H1 (cell line): ENCODE data around the gene CRY1. TPM values are rescaled to one million over a fixed set of nuclear protein-coding genes. Genes with fewer than 3 reads are reported as not detected.

Source experiments
- BCL11A ChIP-seq, 2 experiments: IDR thresholded peaks; one replicate each; pipeline ENCODE4 v1.6.1; 2011; ENCODE audit warnings: low read depth in 2 of 2, low read length in 2 of 2, mild to moderate bottlenecking in 2 of 2
- BRCA1 ChIP-seq: IDR thresholded peaks from 2 replicates; pipeline ENCODE4 v1.6.1; 2012; ENCODE audit warnings: low read depth, low read length, improper control_type of control experiment
- CBX5 ChIP-seq: fragments of 300-800, 300-1000 bp; sonication (generic); IDR thresholded peaks from 2 replicates; pipeline ENCODE4 v1.7.1; 2016; ENCODE audit warnings: antibody characterized with exemption, low read length, low read depth
- CHD1 ChIP-seq: IDR thresholded peaks from 2 replicates; pipeline ENCODE4 v1.6.1; 2012; ENCODE audit warnings: low read depth, low read length, improper control_type of control experiment
- CTBP2 ChIP-seq: IDR thresholded peaks from 2 replicates; pipeline ENCODE4 v1.7.0; 2011; ENCODE audit warnings: borderline replicate concordance, mild to moderate bottlenecking, moderate library complexity, mixed read lengths, low read length; ENCODE audit not compliant: insufficient read depth, insufficient read length
- POLR2AphosphoS5 ChIP-seq: IDR thresholded peaks from 2 replicates; pipeline ENCODE4 v1.6.1; 2011; ENCODE audit warnings: low read depth, low read length
- TAF7 ChIP-seq: optimal IDR thresholded peaks from 2 replicates; pipeline ENCODE3; 2011; ENCODE audit warnings: low read depth, mild to moderate bottlenecking, inconsistent platforms, low read length, moderate library complexity, borderline replicate concordance
- TCF12 ChIP-seq: IDR thresholded peaks from 2 replicates; pipeline ENCODE4 v1.6.1; 2011; ENCODE audit warnings: low read depth, mild to moderate bottlenecking, low read length
- YY1 ChIP-seq: IDR thresholded peaks from 2 replicates; pipeline ENCODE4 v1.6.1; 2011; ENCODE audit warnings: low read depth, mild to moderate bottlenecking, low read length
- polyA plus RNA-seq, 7 experiments: library from polyadenylated mRNA; depleted of rRNA in 3 of 7; stranded (reverse) in 5 of 7; unstranded in 2 of 7; fragments of >200 nt in 5 of 7; fragments of 200-250 nt in 2 of 7; gene quantifications; 1 replicate in 5 of 7; 2 replicates in 1 of 7; 4 replicates in 1 of 7; pipeline versions ENCODE4 v1.2.1 to v1.2.3, GENCODE V29; 2011 to 2013; ENCODE audit warnings: missing spikeins in 2 of 7, mixed read lengths in 2 of 7
- total RNA-seq: library from RNA; stranded (reverse); fragmentation: NEBNext Ultra II Directional; extraction: Animal tissue kit (Norgen Biotek cat#: 25700); gene quantifications from 2 replicates; pipeline ENCODE4 v1.2.1, GENCODE V29; 2021
- TF ChIP-seq, protein P1 (sequence below): IDR thresholded peaks from 2 replicates; pipeline ENCODE4 v1.6.1; 2012; ENCODE audit warnings: inconsistent platforms
- TF ChIP-seq, protein P2 (sequence below): fragments of 300-600 bp; sonication (generic); IDR thresholded peaks from 2 replicates; pipeline ENCODE4 v1.7.1; 2012; ENCODE audit warnings: low read length, moderate library complexity, mild to moderate bottlenecking, inconsistent platforms; ENCODE audit not compliant: insufficient replicate concordance

The CRY1 gene
- total and polyA plus RNA-seq, 2 of the 8 experiments (the other 6 are each of a cell fraction or from before 2014, with no cell fraction given) = 13.6 to 25.1 TPM

DNA sequence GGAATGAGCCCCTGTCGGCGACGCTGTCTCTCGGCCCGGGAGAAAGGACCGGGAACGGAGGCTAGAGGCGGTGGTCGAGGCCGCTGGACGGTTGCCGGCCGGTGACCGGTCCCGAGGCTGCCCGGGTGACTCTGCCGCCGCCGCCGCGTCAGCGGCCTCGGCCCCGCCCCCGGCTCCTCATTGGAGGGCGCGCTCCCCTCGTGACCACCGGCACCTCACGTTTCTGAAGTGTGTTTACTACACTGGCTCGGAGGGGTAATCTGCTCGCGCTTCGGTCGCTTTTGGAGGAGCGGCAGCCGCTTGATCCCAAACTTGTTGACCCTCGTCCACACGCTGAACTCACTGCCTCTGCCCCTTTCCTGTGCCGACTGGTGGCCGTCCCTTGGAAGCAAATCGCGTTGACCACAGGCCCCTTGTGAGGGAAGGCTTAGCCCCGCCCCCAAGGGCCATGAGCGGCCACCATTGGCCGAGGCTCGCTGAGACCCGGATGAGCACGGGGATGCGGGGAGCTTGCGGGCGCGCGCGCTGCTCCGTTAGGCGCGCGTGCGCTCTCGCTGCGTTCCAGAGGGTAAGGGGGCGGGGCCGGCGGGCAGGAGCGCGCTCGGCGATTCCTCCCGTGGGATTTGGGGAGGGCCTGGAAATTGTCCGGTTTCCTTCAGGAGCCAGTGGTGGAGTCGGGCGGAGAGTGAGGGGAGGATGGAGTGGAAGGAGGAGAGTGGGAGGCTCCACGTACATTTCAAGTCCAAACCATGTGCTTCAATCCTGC lies at the start of gene CRY1 (continued):
- TF ChIP-seq CBX5 (no peak), CHD1 (no peak), BRCA1 (no peak), TCF12 (no peak), BCL11A (IDR thresholded peaks at IDR 0.05; ENCODE audit: low read depth in 2 of 2, low read length in 2 of 2) (no peak), POLR2AphosphoS5 (peak; percentile 84), TAF7 (no peak), CTBP2 (no peak), YY1 (no peak)
- TF ChIP-seq, protein P1, sequence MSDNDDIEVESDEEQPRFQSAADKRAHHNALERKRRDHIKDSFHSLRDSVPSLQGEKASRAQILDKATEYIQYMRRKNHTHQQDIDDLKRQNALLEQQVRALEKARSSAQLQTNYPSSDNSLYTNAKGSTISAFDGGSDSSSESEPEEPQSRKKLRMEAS = peak; percentile 87
- TF ChIP-seq, protein P2, sequence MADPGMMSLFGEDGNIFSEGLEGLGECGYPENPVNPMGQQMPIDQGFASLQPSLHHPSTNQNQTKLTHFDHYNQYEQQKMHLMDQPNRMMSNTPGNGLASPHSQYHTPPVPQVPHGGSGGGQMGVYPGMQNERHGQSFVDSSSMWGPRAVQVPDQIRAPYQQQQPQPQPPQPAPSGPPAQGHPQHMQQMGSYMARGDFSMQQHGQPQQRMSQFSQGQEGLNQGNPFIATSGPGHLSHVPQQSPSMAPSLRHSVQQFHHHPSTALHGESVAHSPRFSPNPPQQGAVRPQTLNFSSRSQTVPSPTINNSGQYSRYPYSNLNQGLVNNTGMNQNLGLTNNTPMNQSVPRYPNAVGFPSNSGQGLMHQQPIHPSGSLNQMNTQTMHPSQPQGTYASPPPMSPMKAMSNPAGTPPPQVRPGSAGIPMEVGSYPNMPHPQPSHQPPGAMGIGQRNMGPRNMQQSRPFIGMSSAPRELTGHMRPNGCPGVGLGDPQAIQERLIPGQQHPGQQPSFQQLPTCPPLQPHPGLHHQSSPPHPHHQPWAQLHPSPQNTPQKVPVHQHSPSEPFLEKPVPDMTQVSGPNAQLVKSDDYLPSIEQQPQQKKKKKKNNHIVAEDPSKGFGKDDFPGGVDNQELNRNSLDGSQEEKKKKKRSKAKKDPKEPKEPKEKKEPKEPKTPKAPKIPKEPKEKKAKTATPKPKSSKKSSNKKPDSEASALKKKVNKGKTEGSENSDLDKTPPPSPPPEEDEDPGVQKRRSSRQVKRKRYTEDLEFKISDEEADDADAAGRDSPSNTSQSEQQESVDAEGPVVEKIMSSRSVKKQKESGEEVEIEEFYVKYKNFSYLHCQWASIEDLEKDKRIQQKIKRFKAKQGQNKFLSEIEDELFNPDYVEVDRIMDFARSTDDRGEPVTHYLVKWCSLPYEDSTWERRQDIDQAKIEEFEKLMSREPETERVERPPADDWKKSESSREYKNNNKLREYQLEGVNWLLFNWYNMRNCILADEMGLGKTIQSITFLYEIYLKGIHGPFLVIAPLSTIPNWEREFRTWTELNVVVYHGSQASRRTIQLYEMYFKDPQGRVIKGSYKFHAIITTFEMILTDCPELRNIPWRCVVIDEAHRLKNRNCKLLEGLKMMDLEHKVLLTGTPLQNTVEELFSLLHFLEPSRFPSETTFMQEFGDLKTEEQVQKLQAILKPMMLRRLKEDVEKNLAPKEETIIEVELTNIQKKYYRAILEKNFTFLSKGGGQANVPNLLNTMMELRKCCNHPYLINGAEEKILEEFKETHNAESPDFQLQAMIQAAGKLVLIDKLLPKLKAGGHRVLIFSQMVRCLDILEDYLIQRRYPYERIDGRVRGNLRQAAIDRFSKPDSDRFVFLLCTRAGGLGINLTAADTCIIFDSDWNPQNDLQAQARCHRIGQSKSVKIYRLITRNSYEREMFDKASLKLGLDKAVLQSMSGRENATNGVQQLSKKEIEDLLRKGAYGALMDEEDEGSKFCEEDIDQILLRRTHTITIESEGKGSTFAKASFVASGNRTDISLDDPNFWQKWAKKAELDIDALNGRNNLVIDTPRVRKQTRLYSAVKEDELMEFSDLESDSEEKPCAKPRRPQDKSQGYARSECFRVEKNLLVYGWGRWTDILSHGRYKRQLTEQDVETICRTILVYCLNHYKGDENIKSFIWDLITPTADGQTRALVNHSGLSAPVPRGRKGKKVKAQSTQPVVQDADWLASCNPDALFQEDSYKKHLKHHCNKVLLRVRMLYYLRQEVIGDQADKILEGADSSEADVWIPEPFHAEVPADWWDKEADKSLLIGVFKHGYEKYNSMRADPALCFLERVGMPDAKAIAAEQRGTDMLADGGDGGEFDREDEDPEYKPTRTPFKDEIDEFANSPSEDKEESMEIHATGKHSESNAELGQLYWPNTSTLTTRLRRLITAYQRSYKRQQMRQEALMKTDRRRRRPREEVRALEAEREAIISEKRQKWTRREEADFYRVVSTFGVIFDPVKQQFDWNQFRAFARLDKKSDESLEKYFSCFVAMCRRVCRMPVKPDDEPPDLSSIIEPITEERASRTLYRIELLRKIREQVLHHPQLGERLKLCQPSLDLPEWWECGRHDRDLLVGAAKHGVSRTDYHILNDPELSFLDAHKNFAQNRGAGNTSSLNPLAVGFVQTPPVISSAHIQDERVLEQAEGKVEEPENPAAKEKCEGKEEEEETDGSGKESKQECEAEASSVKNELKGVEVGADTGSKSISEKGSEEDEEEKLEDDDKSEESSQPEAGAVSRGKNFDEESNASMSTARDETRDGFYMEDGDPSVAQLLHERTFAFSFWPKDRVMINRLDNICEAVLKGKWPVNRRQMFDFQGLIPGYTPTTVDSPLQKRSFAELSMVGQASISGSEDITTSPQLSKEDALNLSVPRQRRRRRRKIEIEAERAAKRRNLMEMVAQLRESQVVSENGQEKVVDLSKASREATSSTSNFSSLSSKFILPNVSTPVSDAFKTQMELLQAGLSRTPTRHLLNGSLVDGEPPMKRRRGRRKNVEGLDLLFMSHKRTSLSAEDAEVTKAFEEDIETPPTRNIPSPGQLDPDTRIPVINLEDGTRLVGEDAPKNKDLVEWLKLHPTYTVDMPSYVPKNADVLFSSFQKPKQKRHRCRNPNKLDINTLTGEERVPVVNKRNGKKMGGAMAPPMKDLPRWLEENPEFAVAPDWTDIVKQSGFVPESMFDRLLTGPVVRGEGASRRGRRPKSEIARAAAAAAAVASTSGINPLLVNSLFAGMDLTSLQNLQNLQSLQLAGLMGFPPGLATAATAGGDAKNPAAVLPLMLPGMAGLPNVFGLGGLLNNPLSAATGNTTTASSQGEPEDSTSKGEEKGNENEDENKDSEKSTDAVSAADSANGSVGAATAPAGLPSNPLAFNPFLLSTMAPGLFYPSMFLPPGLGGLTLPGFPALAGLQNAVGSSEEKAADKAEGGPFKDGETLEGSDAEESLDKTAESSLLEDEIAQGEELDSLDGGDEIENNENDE = no peak
